Endometrial microvascular endothelial cells (primary cell): ENCODE data around the gene PML. TPM values are rescaled to one million over a fixed set of nuclear protein-coding genes. Genes with fewer than 3 reads are reported as not detected.

Experiments
- in situ Hi-C: cut with HindIII; loops from 2 replicates; pipeline ENCODE4 v1.10.0; 2017; ENCODE audit warnings: low sequenced_read_pairs, low pct_unique_long_range_greater_than_20kb; ENCODE audit errors: inconsistent ontology term
- total RNA-seq: library from RNA; depleted of rRNA; stranded (reverse); fragments of >200 nt; gene quantifications from one replicate; pipeline ENCODE4 v1.2.3, GENCODE V29; 2015; ENCODE audit errors: inconsistent ontology term

Gene PML, protein sequence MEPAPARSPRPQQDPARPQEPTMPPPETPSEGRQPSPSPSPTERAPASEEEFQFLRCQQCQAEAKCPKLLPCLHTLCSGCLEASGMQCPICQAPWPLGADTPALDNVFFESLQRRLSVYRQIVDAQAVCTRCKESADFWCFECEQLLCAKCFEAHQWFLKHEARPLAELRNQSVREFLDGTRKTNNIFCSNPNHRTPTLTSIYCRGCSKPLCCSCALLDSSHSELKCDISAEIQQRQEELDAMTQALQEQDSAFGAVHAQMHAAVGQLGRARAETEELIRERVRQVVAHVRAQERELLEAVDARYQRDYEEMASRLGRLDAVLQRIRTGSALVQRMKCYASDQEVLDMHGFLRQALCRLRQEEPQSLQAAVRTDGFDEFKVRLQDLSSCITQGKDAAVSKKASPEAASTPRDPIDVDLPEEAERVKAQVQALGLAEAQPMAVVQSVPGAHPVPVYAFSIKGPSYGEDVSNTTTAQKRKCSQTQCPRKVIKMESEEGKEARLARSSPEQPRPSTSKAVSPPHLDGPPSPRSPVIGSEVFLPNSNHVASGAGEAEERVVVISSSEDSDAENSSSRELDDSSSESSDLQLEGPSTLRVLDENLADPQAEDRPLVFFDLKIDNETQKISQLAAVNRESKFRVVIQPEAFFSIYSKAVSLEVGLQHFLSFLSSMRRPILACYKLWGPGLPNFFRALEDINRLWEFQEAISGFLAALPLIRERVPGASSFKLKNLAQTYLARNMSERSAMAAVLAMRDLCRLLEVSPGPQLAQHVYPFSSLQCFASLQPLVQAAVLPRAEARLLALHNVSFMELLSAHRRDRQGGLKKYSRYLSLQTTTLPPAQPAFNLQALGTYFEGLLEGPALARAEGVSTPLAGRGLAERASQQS
- 78.4 TPM for total RNA-seq

DNA sequence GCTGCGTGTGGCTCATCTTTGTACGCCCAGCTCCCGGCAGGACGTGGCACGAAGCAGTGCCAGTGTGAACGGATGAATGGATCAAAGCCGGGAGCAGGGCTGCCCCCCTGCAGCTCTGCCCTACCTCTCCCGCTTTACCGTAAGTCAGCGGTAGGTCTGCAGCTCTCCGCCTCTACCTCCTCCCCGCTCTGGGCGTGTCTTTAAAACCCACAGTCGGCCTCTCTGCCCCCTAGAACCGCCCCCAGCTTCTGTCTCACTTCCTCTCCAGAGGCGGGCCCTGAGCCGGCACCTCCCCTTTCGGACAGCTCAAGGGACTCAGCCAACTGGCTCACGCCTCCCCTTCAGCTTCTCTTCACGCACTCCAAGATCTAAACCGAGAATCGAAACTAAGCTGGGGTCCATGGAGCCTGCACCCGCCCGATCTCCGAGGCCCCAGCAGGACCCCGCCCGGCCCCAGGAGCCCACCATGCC, at the start of gene PML:
TSS of gene PML (plus strand) at position 304 of the 471 bp plus-strand sequence. CDS start at position 401, 97 bp downstream.
- in situ Hi-C loops: no loop called here

DNA sequence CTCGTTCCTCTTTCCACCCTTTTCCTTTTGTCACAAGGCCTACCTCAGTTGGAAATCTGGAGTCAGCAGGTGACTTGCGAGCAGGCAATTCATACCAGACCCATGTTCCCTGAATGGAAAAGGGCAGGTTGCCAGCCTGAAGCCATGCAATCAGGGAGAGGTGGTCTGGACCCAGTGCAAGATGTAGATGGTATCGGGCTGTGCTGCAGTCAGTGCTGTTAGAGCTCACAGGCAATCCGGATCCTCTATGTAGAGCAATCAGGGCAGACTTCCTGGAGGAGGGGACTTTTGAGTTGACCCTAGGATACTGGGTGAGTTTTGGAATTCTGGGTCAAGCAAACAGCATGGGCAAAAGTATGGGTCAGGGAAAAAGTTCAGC, 49.4 kb upstream of the PML start:
- in situ Hi-C loops: no loop called here

DNA sequence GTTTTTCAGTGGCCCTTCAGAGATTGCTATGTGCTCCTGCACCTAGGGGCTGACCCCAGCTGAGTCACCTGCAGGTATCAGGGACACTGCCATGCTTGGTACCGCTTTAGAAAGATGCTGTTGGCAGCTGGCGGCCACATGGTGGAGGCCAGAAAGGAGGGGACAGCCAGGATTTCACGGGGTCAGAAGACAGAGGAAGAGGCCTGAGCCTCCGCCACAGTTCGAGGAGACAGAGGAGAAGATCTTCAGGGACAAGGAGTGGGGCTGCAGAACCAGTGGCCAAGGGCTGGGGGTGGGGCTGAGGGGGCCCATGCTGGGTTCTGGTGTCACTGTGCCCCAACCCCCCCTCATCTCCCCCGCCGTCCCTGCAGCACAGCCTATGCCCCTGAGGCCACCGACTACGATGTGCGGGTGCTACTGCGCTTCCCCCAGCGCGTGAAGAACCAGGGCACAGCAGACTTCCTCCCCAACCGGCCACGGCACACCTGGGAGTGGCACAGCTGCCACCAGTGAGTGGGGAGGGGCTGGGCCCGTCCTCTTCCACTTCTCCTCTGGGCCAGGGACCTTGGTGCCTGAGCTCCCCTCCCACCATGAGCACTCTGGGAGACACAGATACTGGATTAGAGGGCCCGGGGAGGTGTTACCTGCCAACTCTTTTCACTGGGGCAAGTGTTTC, 48.3 kb upstream of the PML start:
- in situ Hi-C loops: no loop called here

DNA sequence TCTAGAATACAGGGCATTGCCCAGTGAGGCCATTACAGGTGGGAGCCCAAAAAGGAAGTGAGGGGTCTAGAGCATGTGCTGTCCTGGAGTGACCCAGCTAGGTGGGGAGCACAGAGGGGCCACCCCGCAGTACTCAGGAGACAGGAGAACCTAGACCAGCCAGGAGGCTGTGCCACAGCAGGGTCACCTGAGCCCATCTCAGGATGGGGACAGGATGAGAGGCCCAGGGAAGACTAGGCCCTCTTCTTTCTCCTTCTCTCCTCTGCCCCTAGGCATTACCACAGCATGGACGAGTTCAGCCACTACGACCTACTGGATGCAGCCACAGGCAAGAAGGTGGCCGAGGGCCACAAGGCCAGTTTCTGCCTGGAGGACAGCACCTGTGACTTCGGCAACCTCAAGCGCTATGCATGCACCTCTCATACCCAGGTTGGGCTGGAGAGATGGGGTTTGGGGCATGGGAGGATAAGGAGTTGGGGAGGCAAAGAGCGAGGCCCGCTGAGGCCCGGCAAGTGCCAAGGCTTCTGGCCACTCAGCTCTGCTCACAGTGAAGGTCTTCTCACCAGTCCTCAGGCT, 47.6 kb upstream of the PML start:
- in situ Hi-C loops: no loop called here

DNA sequence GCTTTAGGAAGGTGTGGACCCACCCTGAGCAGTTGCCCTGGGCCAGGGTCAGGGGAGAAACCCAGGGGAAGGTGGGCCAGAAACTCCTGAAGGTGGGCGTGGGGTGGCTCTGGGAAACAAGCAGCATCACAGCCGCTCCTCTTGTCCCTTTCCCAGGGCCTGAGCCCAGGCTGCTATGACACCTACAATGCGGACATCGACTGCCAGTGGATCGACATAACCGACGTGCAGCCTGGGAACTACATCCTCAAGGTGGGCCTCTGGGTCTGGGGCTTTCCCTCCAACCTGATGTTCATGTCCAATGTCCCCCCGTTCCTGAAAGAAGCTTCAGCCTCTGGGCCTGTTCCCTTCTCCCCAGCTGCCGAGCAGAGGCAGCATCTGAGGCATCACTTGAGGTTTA, 46.9 kb upstream of the PML start:
- in situ Hi-C loops: no loop called here

DNA sequence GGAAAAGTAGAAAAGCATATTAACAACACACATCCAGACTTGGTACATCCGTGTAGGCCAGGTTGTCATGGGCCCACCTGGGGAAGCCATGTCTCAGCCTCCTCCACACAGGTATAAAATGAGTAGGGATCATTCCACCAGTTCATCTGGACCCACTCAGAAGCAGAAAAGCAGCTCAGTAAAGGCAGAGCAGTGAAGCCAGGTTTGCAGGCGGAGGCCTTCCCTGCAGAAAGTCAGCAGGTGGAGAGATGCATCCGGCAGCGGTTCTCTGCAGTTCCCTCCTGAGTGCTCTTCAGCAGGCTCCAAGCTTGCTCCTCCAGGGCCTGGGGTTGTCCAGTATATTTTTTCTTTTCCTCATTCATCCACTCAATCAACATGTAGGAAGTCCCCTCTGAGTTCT, 46.1 kb upstream of the PML start:
- in situ Hi-C loops: no loop called here

DNA sequence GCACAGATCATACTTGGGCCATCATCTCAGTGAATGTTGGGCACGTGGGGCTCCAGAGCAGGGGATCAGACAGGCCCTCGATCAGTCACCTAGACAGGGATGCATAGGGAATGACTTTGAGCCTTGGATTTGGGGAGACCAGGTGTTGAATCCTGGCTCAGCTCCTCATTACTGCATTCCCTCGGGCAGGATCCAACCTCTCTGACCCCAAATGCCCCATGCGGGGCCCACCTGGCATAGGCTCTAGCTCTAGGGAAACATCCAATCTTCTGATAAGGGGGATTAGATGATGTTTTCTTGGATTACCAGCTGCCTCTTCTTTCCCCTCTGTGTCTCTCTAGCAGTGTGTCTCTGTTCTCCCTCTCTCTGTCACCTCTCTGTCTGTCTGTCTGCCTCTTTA, 45.5 kb upstream of the PML start:
- in situ Hi-C loops: no loop called here

DNA sequence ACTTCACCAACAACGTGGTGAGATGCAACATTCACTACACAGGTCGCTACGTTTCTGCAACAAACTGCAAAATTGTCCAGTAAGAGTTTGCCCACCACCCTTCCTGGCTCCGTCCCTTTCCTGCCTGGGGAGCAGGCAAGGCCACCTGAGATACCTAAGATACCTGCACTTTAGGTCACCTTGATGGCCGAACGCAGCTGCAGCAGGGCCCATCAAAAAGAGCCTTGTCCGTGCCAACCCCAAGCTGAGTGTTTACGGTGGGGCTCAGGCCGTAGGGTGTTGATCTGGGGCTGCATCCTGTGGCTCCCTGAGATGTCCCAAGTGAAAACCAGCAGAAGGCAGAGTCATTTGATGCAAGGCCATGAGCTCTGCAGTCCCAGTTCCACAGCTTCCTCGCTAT, 45.0 kb upstream of the PML start:
- in situ Hi-C loops: no loop called here

DNA sequence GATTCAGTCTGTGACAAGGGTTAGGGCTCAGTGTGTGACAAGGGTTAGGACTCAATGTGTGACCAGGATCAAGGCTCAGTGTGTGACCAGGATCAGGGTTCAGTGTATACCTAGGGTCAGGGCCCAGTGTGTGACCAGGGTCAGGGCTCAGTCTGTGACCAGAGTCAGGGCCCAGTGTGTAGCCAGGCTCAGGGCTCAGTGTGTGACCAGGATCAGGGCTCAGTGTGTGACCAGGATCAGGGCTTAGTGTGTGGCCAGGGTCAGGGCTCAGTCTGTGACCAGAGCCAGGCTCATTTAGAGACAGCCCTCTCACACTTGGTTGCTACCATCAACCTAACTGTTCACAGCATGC, 44.1 kb upstream of the PML start:
- in situ Hi-C loops: no loop called here

DNA sequence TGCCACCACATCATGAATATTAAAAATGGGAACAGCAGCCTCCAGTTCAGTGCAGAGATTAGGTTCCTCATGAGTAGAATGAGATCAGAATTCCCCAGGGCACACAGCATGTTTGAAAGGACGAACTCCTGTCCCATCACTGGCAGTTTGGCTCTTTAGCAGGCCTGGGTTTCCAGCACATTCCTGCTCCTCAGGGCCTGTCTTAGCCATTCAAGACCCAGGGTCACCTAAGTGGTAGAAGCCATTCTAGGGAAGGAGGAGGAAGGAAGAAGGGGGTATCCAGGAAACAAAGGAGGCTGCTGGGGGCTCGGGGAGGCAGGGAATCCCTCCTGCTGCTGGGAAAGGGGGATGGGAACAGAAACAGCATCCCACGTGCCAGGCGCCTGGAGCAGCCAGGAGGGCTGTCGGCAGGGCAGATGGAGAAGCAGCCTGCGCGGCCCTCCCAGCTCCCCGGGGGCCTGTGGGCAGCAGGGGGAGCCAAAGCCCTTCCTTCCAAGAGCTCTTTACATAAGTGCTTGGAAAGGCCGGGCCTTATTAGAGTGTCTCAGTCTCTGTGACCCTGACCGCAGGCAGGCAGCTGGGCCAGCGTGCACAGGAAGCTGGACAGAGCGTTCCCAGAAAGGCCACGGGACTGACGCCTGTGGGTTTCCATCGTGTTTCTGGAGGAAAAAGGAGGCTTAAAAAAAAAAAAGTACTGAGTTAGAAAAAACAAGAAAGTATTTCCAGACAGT, 43.5 kb upstream of the PML start:
- in situ Hi-C loops: no loop called here

DNA sequence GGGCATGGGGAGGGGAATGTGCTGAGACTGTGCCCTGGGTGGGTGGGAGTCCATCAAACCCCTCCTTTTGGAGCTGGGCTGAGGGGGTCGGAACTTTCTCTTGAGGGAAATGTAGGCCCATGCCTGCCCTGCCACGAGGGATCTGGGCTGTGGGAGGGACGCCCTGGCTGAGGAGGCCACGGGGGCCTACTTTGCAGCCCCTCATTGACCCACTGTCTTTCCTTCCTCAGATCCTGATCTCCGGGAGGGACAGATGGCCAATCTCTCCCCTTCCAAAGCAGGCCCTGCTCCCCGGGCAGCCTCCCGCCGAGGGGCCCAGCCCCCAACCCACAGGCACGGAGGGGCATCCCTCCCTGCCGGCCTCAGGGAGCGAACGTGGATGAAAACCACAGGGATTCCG, 42.9 kb upstream of the PML start:
- in situ Hi-C loops: no loop called here

DNA sequence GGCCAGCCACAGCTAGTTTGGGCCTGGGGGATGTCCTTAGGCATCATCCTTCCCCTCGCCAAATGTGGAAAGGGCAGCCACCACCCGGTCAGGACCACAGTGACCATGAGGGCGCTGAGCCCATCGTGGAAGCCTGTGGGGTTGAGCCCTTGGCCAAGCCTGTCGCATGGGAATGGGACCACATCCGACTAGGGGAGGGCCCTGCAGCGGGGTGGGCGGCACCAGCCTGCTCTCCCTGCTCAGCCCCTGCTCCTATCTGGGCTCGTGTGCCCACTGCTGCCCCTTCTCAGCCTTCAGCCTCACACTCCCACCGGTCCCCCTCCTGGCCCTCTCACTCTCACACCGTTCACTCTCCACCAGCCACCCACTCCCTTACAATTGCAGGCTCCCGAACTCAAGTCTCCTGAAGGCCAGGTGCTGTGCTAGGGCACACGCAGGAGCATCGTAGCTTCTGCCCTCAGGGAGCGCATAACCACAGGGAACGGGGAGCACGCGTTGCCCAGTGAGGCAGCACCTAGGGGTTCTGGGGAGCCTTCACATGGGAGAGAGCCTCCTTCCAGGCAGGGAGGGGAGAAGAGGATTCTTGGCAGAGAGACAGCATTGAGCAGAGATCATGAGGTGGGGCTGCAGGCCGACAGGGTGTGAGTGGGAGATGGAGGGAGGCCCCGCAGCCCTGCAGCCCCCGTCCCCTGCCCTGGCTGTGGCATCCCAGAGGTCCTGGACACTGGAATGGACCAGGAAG, 42.2 kb upstream of the PML start:
- in situ Hi-C loops: no loop called here

DNA sequence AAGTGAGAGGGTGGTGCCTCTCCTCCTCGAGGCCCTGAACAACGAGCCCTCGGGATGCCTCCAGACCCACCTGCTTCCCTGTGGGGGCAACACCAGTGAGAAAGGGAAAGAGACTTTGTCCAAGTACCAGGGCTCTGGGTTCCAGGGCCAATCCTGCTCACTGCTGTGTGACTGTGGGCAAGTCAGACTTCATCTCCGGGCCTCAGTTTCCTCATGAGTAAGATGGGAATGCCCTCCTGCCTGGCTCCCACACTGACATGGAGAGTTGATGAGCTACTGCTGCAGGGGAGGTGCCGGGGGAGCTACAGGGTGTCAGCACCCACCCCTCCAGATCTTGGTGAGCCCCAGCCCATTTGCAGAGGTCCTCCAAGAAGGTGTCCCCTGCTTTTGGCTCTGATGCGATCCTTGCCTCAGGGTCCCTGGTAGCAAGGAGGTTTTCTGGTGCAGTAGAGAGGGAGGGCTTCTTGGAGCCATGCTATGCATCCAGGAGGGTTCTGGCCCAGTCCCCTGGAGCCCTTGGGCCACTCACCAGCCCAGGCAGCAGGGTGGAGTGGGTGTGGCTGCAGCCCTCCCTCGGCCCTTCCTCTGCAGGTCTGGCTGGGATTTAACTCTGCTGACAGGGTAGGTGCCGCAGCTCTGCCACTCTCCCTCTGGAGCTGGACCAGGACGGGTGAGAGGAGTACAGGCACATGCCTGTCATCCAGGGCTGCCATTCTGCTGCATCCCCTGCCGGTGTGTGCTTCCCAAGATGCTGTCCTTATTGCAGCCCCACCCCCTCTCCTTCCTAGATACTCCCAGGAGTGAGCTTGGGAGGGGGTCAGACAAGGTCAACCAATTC, 41.4 kb upstream of the PML start:
- in situ Hi-C loops: no loop called here

DNA sequence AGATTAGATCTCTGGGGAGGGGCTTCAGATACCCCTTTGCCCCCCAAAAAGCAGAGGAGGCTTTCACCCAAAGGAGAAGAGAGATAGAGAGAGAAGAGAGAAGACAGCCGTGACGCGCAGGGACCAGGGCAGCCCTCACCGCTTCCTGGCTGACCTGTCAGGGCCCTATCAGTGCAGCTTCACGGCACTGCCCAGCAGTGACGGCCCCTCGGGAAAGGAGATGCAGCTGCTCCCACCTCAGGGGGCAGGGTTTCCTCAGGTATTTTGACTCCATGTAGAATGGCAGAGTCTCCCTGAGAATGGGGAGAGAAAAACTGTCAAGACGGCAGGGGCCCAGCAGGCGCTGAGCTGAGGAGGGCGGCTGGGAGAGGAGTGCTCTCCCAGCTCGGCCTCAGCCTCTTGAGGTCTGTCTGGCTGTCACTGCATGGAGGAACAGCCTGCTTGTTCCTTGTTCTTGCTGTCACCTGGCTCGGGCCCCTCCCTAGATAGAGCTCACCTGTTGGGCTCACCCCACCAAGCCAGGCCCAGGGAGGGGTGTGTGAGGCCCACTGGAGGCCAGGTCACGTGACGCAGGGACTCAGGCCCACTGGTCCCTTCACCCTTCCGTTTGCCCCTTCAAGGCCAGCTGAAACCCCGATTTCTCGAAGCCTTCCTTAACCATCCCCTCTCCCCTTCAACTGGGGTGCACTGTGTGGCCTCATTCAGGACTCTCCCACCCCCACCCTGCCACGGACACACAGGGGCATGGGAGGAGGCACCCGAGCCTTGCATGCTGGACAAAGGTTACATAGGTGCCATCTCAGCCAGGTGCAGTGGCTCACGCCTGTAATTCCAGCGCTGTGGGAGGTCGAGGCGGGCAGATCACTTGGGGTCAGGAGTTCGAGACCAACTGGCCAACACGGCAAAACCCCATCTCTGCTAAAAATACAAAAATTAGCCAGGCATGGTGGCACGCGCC, 40.0 kb upstream of the PML start:
- in situ Hi-C loops: no loop called here

DNA sequence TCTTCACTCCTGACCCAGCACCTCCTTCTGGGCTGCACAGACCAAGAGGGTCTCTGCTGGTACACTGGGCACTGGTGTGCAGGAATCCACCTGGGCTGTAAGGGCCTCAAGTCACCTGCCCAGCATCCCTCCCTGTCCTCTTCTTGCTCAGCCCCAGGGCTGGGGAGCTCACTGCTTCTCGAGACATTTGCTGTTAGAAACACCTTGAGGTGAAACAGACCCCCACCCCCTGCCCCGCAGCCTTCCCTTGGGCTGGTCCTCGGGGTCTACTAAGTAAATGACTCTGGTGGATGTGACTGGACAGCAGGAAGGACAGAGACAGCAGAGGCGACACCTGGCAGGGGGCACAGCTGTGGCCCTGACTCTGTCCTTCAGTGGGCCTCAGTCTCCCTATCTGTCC, 39.2 kb upstream of the PML start:
- in situ Hi-C loops: no loop called here
